Breast epithelium (tissue), 3 donors: ENCODE data around the gene ASAP2.

Source experiments
- POLR2A ChIP-seq: fragments of 450-650 bp; IDR thresholded peaks from one replicate; pipeline ENCODE4 v1.6.1; 2016; ENCODE audit warnings: antibody characterized with exemption, mild to moderate bottlenecking, moderate library complexity
- POLR2AphosphoS5 ChIP-seq, 3 donors: sonication (generic); formaldehyde crosslinking; IDR thresholded peaks; one replicate each; pipeline ENCODE4 v1.6.1; 2017; ENCODE audit warnings: antibody characterized with exemption in 3 of 3
- TF ChIP-seq, protein P1 (sequence below), 3 donors: fragments of 450-650 bp; IDR thresholded peaks; one replicate each; pipeline ENCODE4 v1.5.1; 2016 to 2017; ENCODE audit warnings: antibody characterized with exemption in 3 of 3, mild to moderate bottlenecking in 3 of 3, moderate library complexity in 3 of 3

- TF ChIP-seq POLR2A (no peak), POLR2AphosphoS5 (IDR thresholded peaks at IDR 0.05) (no peak)
- TF ChIP-seq, protein P1, sequence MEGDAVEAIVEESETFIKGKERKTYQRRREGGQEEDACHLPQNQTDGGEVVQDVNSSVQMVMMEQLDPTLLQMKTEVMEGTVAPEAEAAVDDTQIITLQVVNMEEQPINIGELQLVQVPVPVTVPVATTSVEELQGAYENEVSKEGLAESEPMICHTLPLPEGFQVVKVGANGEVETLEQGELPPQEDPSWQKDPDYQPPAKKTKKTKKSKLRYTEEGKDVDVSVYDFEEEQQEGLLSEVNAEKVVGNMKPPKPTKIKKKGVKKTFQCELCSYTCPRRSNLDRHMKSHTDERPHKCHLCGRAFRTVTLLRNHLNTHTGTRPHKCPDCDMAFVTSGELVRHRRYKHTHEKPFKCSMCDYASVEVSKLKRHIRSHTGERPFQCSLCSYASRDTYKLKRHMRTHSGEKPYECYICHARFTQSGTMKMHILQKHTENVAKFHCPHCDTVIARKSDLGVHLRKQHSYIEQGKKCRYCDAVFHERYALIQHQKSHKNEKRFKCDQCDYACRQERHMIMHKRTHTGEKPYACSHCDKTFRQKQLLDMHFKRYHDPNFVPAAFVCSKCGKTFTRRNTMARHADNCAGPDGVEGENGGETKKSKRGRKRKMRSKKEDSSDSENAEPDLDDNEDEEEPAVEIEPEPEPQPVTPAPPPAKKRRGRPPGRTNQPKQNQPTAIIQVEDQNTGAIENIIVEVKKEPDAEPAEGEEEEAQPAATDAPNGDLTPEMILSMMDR (IDR thresholded peaks at IDR 0.05): no peak
These were observed 188.2 kb downstream of the ASAP2 start for GRCh38 chr2:9394816-9395215.
